C4-2B (cell line): Measurements from ENCODE around the gene EPHA4.

Experiments used
- CTCF ChIP-seq: fragments of 450-650 bp; conservative IDR thresholded peaks from 2 replicates; pipeline ENCODE4 v1.5.1; 2017; ENCODE audit warnings: mild to moderate bottlenecking
- ZFX ChIP-seq: fragments of 450-650 bp; IDR thresholded peaks from 2 replicates; pipeline ENCODE4 v1.6.1; 2017

GRCh38 chr2:221495731-221496130 is 76.4 kb downstream of the EPHA4 start:
- TF ChIP-seq CTCF = no peak
- TF ChIP-seq ZFX = no peak
